H1 (cell line): ENCODE data around the gene PXT1. TPM values are rescaled to one million over a fixed set of nuclear protein-coding genes. Genes with fewer than 3 reads are reported as not detected.

Source experiments
- CTCF ChIA-PET: fragments of 300-600 bp; sonication (Branson Sonifier 250); formaldehyde crosslinking; loops from one replicate; lab custom pipeline; 2021; ENCODE audit not compliant: partially characterized antibody; lab: Charles Lee
- POLR2A ChIA-PET: fragments of 300-600 bp; sonication (Branson Sonifier 250); formaldehyde crosslinking; loops from one replicate; lab custom pipeline; 2021; ENCODE audit warnings: inconsistent platforms; ENCODE audit not compliant: partially characterized antibody; lab: Charles Lee
- DNase-seq, 2 experiments: peaks; one replicate each; pipeline versions ENCODE4 v3.0.0 to v3.0.0-alpha.2; 2010 to 2022; ENCODE audit warnings: low spot score in 2 of 2, low read depth in 1 of 2, mixed read lengths in 1 of 2
- FAIRE-seq: peaks from 2 replicates; lab custom pipeline; 2011; peaks lifted over from hg19 to GRCh38; lab: Jason Lieb, UNC
- H2AFZ ChIP-seq: 2 replicates; pipeline ENCODE4 v1.8.1; 2012; ENCODE audit warnings: low read length, inconsistent platforms
- H2AK5ac ChIP-seq: 2 replicates; pipeline ENCODE4 v1.6.1; 2013; ENCODE audit warnings: low read depth, low read length
- H2BK120ac ChIP-seq: replicated peaks from 2 replicates; pipeline ENCODE3; 2013; ENCODE audit warnings: low read depth, low read length, inconsistent platforms
- H2BK12ac ChIP-seq: 2 replicates; pipeline ENCODE4 v1.6.1; 2013; ENCODE audit warnings: low read depth, low read length
- H2BK15ac ChIP-seq: 2 replicates; pipeline ENCODE4 v1.6.1; 2013; ENCODE audit warnings: low read length
- H2BK20ac ChIP-seq: 2 replicates; pipeline ENCODE4 v1.6.1; 2013; ENCODE audit warnings: low read length
- H2BK5ac ChIP-seq: 2 replicates; pipeline ENCODE4 v1.6.1; 2013; ENCODE audit warnings: low read depth, low read length
- H3K14ac ChIP-seq: 2 replicates; pipeline ENCODE4 v1.6.1; 2013; ENCODE audit warnings: inconsistent platforms; ENCODE audit not compliant: insufficient read length
- H3K18ac ChIP-seq: 2 replicates; pipeline ENCODE4 v1.6.1; 2013; ENCODE audit warnings: low read length; ENCODE audit errors: extremely low read depth
- H3K23ac ChIP-seq: 2 replicates; pipeline ENCODE4 v1.6.1; 2013; ENCODE audit warnings: inconsistent platforms; ENCODE audit not compliant: insufficient read length
- H3K23me2 ChIP-seq: 2 replicates; pipeline ENCODE4 v1.6.1; 2013; ENCODE audit warnings: low read depth, low read length
- H3K27ac ChIP-seq: 2 replicates; pipeline ENCODE4 v1.6.1; 2011; ENCODE audit warnings: low read depth, low read length, inconsistent platforms
- H3K27me3 ChIP-seq, 4 experiments: replicated peaks in 1 of 4; 1 replicate in 1 of 4; 2 replicates in 3 of 4; pipeline versions ENCODE4 v1.6.1 to v1.8.1; 2011 to 2013; ENCODE audit warnings: low read length in 3 of 4, mild to moderate bottlenecking in 3 of 4, inconsistent platforms in 2 of 4, mixed read lengths in 2 of 4, moderate library complexity in 1 of 4; ENCODE audit not compliant: control insufficient read depth in 3 of 4, insufficient read depth in 3 of 4; ENCODE audit errors: extremely low read depth in 1 of 4
- H3K36me3 ChIP-seq, 4 experiments: 2 replicates each; pipeline versions ENCODE4 v1.6.1 to v1.8.1; 2011 to 2013; ENCODE audit warnings: mild to moderate bottlenecking in 4 of 4, low read length in 3 of 4, moderate library complexity in 2 of 4, control low read depth in 1 of 4, inconsistent platforms in 1 of 4; ENCODE audit not compliant: insufficient read depth in 4 of 4, control insufficient read depth in 2 of 4
- H3K4ac ChIP-seq: replicated peaks from 2 replicates; pipeline ENCODE3; 2013; ENCODE audit warnings: low read length, low read depth, mixed read lengths, inconsistent platforms; ENCODE audit not compliant: insufficient read length
- H3K4me1 ChIP-seq, 4 experiments: replicated peaks in 1 of 4; 1 replicate in 1 of 4; 2 replicates in 3 of 4; pipeline versions ENCODE4 v1.6.1 to v1.8.1; 2011 to 2013; ENCODE audit warnings: low read length in 3 of 4, inconsistent platforms in 2 of 4, mixed read lengths in 1 of 4; ENCODE audit not compliant: insufficient read depth in 4 of 4, control insufficient read depth in 3 of 4
- H3K4me2 ChIP-seq, 2 experiments: 2 replicates each; pipeline versions ENCODE4 v1.6.1 to v1.8.1; 2011 to 2013; ENCODE audit warnings: low read depth in 2 of 2, low read length in 2 of 2, control low read depth in 1 of 2, inconsistent platforms in 1 of 2, mild to moderate bottlenecking in 1 of 2; ENCODE audit not compliant: insufficient read depth in 1 of 2
- H3K4me3 ChIP-seq, 4 experiments: fragments of 200-600, 300-600 bp in 1 of 4; sonication (generic), shearing (Covaris generic), sonication (Bioruptor Twin) in 1 of 4; 2 replicates each; pipeline versions ENCODE4 v1.5.1 to v1.8.1; 2011 to 2016; ENCODE audit warnings: low read length in 4 of 4, low read depth in 3 of 4, control low read depth in 2 of 4, inconsistent platforms in 2 of 4, mild to moderate bottlenecking in 2 of 4, mixed read lengths in 1 of 4, moderate library complexity in 1 of 4; ENCODE audit not compliant: insufficient read depth in 2 of 4; ENCODE audit errors: extremely low read depth in 1 of 4
- H3K56ac ChIP-seq: replicated peaks from 2 replicates; pipeline ENCODE3; 2013; ENCODE audit warnings: low read depth, mild to moderate bottlenecking, mixed read lengths, low read length, inconsistent platforms; ENCODE audit not compliant: insufficient read length
- H3K79me1 ChIP-seq: 2 replicates; pipeline ENCODE4 v1.6.1; 2013; ENCODE audit warnings: low read depth, low read length, control low read depth
- H3K79me2 ChIP-seq, 2 experiments: 2 replicates each; pipeline versions ENCODE4 v1.6.1 to v1.8.1; 2012 to 2013; ENCODE audit warnings: low read length in 2 of 2, mild to moderate bottlenecking in 2 of 2, inconsistent platforms in 1 of 2; ENCODE audit not compliant: insufficient read depth in 2 of 2, control insufficient read depth in 1 of 2
- H3K9ac ChIP-seq, 4 experiments: replicated peaks in 1 of 4; 1 replicate in 1 of 4; 2 replicates in 3 of 4; pipeline versions ENCODE4 v1.6.1 to v1.8.1; 2011 to 2013; ENCODE audit warnings: low read depth in 3 of 4, low read length in 3 of 4, control low read depth in 2 of 4, mild to moderate bottlenecking in 2 of 4, moderate library complexity in 2 of 4, inconsistent platforms in 1 of 4; ENCODE audit errors: extremely low read depth in 1 of 4
- H3K9me3 ChIP-seq, 2 experiments: 2 replicates each; pipeline versions ENCODE4 v1.6.1 to v1.8.1; 2012 to 2013; ENCODE audit warnings: mild to moderate bottlenecking in 2 of 2, moderate library complexity in 2 of 2, control low read depth in 1 of 2, inconsistent platforms in 1 of 2, low read depth in 1 of 2, low read length in 1 of 2, mixed read lengths in 1 of 2; ENCODE audit not compliant: insufficient read depth in 2 of 2
- H4K20me1 ChIP-seq, 2 experiments: replicated peaks in 1 of 2; 2 replicates each; pipeline versions ENCODE3 to v1.8.1; 2011 to 2013; ENCODE audit warnings: inconsistent platforms in 2 of 2, low read length in 2 of 2, mild to moderate bottlenecking in 1 of 2; ENCODE audit not compliant: insufficient read depth in 2 of 2, control insufficient read depth in 1 of 2
- H4K5ac ChIP-seq: 2 replicates; pipeline ENCODE4 v1.6.1; 2013; ENCODE audit warnings: low read length, low read depth, mixed read lengths, inconsistent platforms; ENCODE audit not compliant: insufficient read length
- H4K8ac ChIP-seq: 2 replicates; pipeline ENCODE4 v1.8.0; 2013; ENCODE audit warnings: mild to moderate bottlenecking, moderate library complexity, low read length, inconsistent platforms; ENCODE audit not compliant: insufficient read depth; ENCODE audit errors: extremely low read depth
- H4K91ac ChIP-seq: replicated peaks from 2 replicates; pipeline ENCODE3; 2013; ENCODE audit warnings: low read length, mixed read lengths, inconsistent platforms; ENCODE audit not compliant: insufficient read length
- KDM5A ChIP-seq: fragments of 200-600 bp; IDR thresholded peaks from 2 replicates; pipeline ENCODE4 v1.7.1; 2012; ENCODE audit warnings: mild to moderate bottlenecking, low read length, inconsistent platforms, mixed read lengths
- POLR2A ChIP-seq, 2 experiments: IDR thresholded peaks; 1 replicate in 1 of 2; 2 replicates in 1 of 2; pipeline ENCODE4 v1.6.1; 2011; ENCODE audit warnings: low read depth in 2 of 2, low read length in 2 of 2, mild to moderate bottlenecking in 2 of 2; ENCODE audit errors: control extremely low read depth in 1 of 2
- POU5F1 ChIP-seq: IDR thresholded peaks from 2 replicates; pipeline ENCODE4 v1.6.1; 2011; ENCODE audit warnings: low read depth, mild to moderate bottlenecking, low read length, moderate library complexity
- YY1 ChIP-seq: IDR thresholded peaks from 2 replicates; pipeline ENCODE4 v1.6.1; 2011; ENCODE audit warnings: low read depth, mild to moderate bottlenecking, low read length
- WGBS, 2 experiments: shearing (Covaris generic) in 1 of 2; methylation state at CpG; one replicate each; pipeline versions ENCODE4 v1.1.6 to v1.1.7; 2013 to 2015; ENCODE audit warnings: low lambda C conversion rate in 2 of 2, mixed read lengths in 2 of 2, inconsistent platforms in 1 of 2, low coverage in 1 of 2, missing lambda C conversion rate in 1 of 2; ENCODE audit not compliant: insufficient replicate concordance in 2 of 2, insufficient coverage in 1 of 2, insufficient read length in 1 of 2; ENCODE audit errors: extremely low coverage in 1 of 2, missing lambda C conversion rate in 1 of 2; 5-methylcytosine and 5-hydroxymethylcytosine counted together
- polyA plus RNA-seq, 7 experiments: library from polyadenylated mRNA; depleted of rRNA in 3 of 7; stranded (reverse) in 5 of 7; unstranded in 2 of 7; fragments of >200 nt in 5 of 7; fragments of 200-250 nt in 2 of 7; gene quantifications; 1 replicate in 5 of 7; 2 replicates in 1 of 7; 4 replicates in 1 of 7; pipeline versions ENCODE4 v1.2.1 to v1.2.3, GENCODE V29; 2011 to 2013; ENCODE audit warnings: missing spikeins in 2 of 7, mixed read lengths in 2 of 7
- total RNA-seq: library from RNA; stranded (reverse); fragmentation: NEBNext Ultra II Directional; extraction: Animal tissue kit (Norgen Biotek cat#: 25700); gene quantifications from 2 replicates; pipeline ENCODE4 v1.2.1, GENCODE V29; 2021

PXT1 gene
- total and polyA plus RNA-seq, 2 of the 8 experiments (the other 6 are each of a cell fraction or from before 2014, with no cell fraction given): 0.06 TPM; not detected in 1

GRCh38 chr6:36367743-36368142 lies 74.9 kb downstream of the PXT1 start:
- no peak overlapping the region for H3K56ac ChIP-seq
- H2BK5ac ChIP-seq: no peak overlapping the region
- H3K18ac ChIP-seq: no peak overlapping the region
- no peaks in the 10 kb centered on the region for H3K79me1 ChIP-seq
- WGBS, 2 experiments: 86% methylated on average over 3 of the region's 3 CpGs; no CpG with 5 or more reads in 1 of the 2 experiments
- H4K91ac ChIP-seq: no peak overlapping the region
- H2BK12ac ChIP-seq: no peak overlapping the region
- ChIA-PET CTCF (interaction anchor here (0.9 to 3.6 kb wide), 5 partner anchors 9 to 76 kb away, joined by 3 to 23 read pairs (median 4); no protein-coding TSS in a partner anchor), POLR2A (interaction anchor here (1.2 kb wide), 1 partner anchor 22 kb away, joined by 3 read pairs; no protein-coding TSS in a partner anchor)
- H3K4me1 ChIP-seq: peaks cover 0 to 3% (median 0%) of the 10 kb centered on the region in 4 experiments; a peak in 1 of 7 replicates
- H3K14ac ChIP-seq: no peak overlapping the region
- no peaks in the 10 kb centered on the region for H4K20me1 ChIP-seq
- no peak overlapping the region for H3K4me3 ChIP-seq
- H3K4me2 ChIP-seq: no peak overlapping the region
- no peak overlapping the region for H4K5ac ChIP-seq
- FAIRE-seq (no peak), DNase-seq (no peak)
- no peak overlapping the region for H2AK5ac ChIP-seq
- H2BK15ac ChIP-seq: no peak overlapping the region
- no peak overlapping the region; a peak in 1 of 7 replicates for H3K9ac ChIP-seq
- H3K4ac ChIP-seq: no peak overlapping the region
- H2BK120ac ChIP-seq: no peak overlapping the region
- no peak overlapping the region for H2BK20ac ChIP-seq
- no peaks in the 10 kb centered on the region for H3K9me3 ChIP-seq
- no peak for TF ChIP-seq POU5F1
- no peak for TF ChIP-seq POLR2A (IDR thresholded peaks at IDR 0.05; ENCODE audit: control extremely low read depth in 1 of 2, low read depth in 2 of 2, low read length in 2 of 2)
- no peak for TF ChIP-seq KDM5A
- no peak for TF ChIP-seq YY1
- no peak overlapping the region for H3K27ac ChIP-seq
- H3K27me3 ChIP-seq: no peaks in the 10 kb centered on the region
- H2AFZ ChIP-seq: no peak overlapping the region
- no peaks in the 10 kb centered on the region for H3K79me2 ChIP-seq
- H3K23ac ChIP-seq: no peak overlapping the region
- H4K8ac ChIP-seq: no peak overlapping the region
- no peaks in the 10 kb centered on the region for H3K36me3 ChIP-seq
- H3K23me2 ChIP-seq: no peaks in the 10 kb centered on the region; the same call in 1 of the 2 replicates
